Measurements from ENCODE around the gene INTS2. TPM values are rescaled to one million over a fixed set of nuclear protein-coding genes. Genes with fewer than 3 reads are reported as not detected.
"Not testable (repeated sequence)": the region's sequence is repeated elsewhere in the genome, so short reads cannot be mapped to it uniquely, and the experiment has no call there.

The INTS2 gene
- total RNA-seq, 1 donor: 12.9 TPM

GRCh38 chr17:61852857-61853256, 74.9 kb downstream of the INTS2 start:
- no peak for DNase-seq (ENCODE audit: low read depth in 2 of 3, low spot score in 2 of 3)

DNA sequence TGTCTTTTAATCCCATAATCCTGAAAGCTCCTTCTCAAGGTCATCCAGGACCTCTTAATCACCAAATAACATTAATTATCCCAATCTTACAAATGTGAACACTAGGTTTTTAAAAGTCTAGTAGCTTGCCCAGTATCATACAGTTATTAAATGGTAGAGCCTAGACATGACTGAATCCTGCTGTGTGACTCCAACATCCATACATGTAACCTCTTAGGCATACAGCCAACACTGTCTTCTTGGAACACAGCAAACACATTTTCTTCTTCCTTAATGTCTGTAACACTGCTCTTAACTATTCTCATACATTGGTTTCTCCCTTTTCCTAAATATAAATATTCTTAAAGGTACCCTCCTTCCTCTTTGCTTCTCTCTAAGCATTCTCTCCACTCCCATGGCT, 78.1 kb downstream of the INTS2 start:
- no peak for DNase-seq (ENCODE audit: low read depth in 2 of 3, low spot score in 2 of 3)

- no peak for DNase-seq (ENCODE audit: low read depth in 2 of 3, low spot score in 2 of 3)
These were observed 78.9 kb downstream of the INTS2 start for GRCh38 chr17:61848896-61849295.

DNA sequence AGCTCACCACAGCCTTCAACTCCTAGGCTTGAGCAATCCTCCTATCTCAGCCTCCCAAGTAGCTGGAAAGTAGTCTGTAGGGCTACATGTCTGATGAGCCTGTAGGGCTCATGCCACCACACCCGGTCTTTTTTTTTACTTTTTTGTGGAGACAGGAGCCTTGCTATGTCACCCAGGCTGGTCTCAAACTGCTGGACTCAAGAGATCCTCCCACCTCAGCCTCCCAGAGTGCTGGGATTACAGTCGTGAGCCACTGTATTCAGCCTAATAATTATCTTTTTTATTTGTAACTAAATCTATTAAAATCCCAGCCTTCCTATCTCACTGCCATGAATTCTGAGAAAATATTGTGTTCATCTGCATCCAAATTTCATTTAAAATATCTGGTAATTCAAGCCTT, 79.5 kb downstream of the INTS2 start:
- no peak for DNase-seq (ENCODE audit: low read depth in 2 of 3, low spot score in 2 of 3)

GRCh38 chr17:61847659-61848058, 80.1 kb downstream of the INTS2 start:
- DNase-seq (ENCODE audit: low read depth in 2 of 3, low spot score in 2 of 3): no peak

- DNase-seq (ENCODE audit: low read depth in 2 of 3, low spot score in 2 of 3): no peak
These were observed 80.9 kb downstream of the INTS2 start for GRCh38 chr17:61846761-61847375.

- DNase-seq (ENCODE audit: low read depth in 2 of 3, low spot score in 2 of 3): no peak
These were observed 81.7 kb downstream of the INTS2 start for GRCh38 chr17:61846088-61846487.

DNA sequence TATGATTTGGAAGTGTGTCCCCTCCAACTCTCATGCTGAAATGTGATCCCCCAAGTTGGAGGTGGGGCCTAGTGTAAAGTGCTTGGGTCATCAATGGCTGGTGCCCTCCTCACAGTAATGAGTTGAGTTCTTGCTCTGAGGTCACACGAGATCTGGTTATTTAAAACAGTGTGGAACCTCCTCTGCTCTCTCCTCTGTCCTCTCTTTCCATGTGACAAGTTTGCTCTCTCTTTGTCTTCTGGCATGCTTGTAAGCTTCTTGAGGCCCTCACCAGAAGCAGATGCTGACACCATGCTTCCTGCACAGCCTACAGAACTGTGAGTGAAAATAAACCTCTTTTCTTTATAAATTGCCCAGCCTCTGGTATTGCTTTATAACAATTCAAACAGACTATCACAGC, 84.3 kb downstream of the INTS2 start:
- DNase-seq (ENCODE audit: low read depth in 2 of 3, low spot score in 2 of 3): no peak

GRCh38 chr17:61842899-61843298, 84.9 kb downstream of the INTS2 start:
- no peak for DNase-seq (ENCODE audit: low read depth in 2 of 3, low spot score in 2 of 3)

DNA sequence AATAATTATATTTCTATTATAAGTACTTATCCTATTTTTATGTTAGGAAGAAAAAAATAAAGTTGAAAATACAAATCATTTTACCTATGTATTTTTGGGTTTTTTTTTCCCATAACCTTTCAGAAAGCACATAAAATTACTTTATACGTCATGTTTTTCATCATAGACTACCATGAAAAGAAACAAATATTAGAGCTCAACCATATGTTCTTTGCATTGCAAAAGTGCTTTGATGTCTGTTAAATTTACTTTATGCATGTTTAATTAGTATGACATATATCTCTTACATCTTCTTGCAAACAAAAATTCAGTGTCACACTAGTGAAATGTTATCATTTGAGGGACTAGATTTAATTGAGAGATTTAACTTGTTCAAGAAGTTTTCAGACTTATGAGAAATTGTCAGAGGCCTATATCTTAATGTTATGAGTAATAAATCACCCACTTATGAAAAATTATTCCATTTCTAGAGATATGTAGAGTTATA, 88.4 kb downstream of the INTS2 start:
- no peak for DNase-seq (ENCODE audit: low read depth in 2 of 3, low spot score in 2 of 3)

DNA sequence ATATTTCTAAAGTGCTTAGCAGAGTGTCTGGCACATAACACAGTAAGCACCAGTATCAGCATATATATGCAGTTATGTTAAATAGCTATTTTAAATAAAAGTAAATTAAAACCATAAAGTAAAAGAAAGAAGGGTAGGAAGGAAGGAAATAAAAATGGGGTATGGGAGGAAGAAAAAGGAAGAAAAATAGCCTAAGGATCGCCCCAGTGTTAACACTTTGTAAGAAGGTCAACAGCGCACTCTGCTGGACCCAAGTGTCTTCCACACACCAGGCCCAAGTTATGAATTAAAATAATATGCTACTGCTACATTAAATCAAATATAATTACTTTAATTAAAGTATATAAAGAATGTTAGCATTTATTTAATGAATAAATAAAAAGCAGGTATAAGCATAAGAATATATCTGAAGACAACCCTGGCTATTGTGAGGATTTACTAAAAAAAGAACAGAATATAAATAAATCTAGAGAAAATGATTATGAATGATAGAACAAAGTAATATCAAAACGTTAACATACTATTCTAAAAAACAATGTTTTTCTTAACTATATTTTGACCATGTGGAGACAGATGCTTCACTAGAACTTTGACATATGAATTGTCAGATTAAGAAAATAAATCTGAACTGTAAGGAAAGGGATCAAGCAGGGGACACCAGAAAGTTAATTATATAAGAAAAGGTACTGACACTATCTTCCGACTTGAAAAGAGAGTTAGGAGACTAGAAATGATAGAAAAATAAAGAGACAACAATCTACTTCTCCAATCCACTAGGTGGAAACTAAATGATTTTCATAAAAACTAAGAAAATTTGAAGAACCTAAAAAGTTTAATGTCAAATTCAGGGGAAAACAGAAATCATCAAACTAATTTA, 90.4 kb downstream of the INTS2 start:
- peak; percentile 22 to 90 (median 71) for DNase-seq (ENCODE audit: low read depth in 2 of 3, low spot score in 2 of 3)

DNA sequence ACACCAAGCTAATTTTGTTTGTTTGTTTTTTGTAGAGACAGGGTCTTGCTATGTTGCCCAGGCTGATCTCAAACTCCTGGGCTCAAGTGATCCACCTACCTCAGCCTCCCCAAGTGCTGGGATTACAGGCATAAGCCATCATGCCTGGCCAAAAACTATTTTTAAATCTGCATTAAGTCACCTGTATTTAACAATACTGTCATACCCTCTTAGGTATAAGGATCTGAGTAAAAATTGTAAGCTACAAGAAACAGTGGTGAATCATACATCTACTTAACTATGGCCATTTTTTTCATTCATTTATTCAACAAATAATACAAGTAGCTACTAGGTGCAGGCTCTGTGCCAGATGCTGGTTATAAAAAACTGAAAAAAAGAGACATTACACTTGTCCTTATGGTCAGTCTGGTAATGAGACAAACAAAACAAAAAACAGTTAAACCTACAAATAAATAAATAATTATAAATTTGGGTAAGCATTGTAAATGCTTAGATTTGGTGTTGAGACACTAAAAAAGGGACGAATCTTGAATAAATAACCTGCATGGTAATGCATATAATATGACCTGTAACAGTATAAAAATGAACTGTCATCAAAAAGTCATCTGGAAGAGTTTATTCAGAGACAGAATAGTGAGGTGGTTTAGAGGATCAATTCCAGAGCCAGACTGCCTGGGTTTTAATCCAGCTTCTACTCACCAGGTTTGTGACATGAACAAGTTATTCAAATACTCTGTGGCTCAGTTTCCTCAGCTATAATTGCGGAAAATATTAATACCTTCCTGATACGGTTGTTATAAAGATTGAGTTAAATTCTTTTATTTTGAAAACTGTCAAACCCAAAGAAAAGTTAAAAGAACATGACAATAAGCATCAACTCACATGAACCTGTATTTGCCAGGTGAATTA, 91.3 kb downstream of the INTS2 start:
- DNase-seq (ENCODE audit: low read depth in 2 of 3, low spot score in 2 of 3): no peak

GRCh38 chr17:61835606-61836005, 92.2 kb downstream of the INTS2 start:
- DNase-seq (ENCODE audit: low read depth in 2 of 3, low spot score in 2 of 3): no peak

GRCh38 chr17:61834610-61835009, 93.2 kb downstream of the INTS2 start:
- DNase-seq (ENCODE audit: low read depth in 2 of 3, low spot score in 2 of 3): no peak

- DNase-seq (ENCODE audit: low read depth in 2 of 3, low spot score in 2 of 3): no peak
These were observed 94.1 kb downstream of the INTS2 start for GRCh38 chr17:61833536-61834193.

DNA sequence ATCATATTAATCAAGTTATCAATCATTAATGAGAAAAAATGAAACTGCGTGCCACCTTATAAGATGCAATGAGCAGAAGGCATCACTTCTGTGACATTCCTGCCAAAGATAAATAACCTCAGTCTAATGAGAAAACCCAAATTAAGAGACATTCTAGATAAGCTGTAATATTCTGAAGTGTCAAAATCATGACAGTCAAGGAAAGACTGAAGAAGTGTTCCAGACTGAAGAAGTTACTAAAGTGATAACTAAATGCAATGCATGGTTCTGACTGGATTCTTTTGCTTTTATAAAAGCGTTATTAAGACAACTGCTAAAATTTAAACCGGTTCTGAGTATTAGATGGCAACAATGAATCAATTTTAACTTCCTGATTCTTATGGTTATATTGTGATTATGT, 95.3 kb downstream of the INTS2 start:
- no peak for DNase-seq (ENCODE audit: low read depth in 2 of 3, low spot score in 2 of 3)

- DNase-seq (ENCODE audit: low read depth in 2 of 3, low spot score in 2 of 3): no peak
These were observed 96.7 kb downstream of the INTS2 start for GRCh38 chr17:61831099-61831498.

GRCh38 chr17:61828694-61829093, 99.1 kb downstream of the INTS2 start:
- DNase-seq (ENCODE audit: low read depth in 2 of 3, low spot score in 2 of 3): no peak

GRCh38 chr17:61827649-61828395, 100.0 kb downstream of the INTS2 start:
- DNase-seq (ENCODE audit: low read depth in 2 of 3, low spot score in 2 of 3): no peak

- DNase-seq (ENCODE audit: low read depth in 2 of 3, low spot score in 2 of 3): not testable (repeated sequence)
These were observed 100.9 kb downstream of the INTS2 start for GRCh38 chr17:61826866-61827265.

Data from hematopoietic multipotent progenitor cell (in vitro differentiated cells).